GM23338 (cell line): ENCODE results near the gene DTNBP1. TPM values are rescaled to one million over a fixed set of nuclear protein-coding genes. Genes with fewer than 3 reads are reported as not detected.

ENCODE experiments used
- ATAC-seq: fragments of 200-7000 bp; cut with Tn5 transposase; 3 replicates; pipeline ENCODE4 v1.9.1; 2020
- DNase-seq: peaks from one replicate; pipeline ENCODE4 v3.0.0-alpha.2; 2015; ENCODE audit warnings: low spot score
- H2AFZ ChIP-seq: fragments of 200-600 bp; sonication (generic); 2 replicates; pipeline ENCODE4 v1.8.0; 2016; ENCODE audit warnings: antibody characterized with exemption, mild to moderate bottlenecking, moderate library complexity
- H3F3A ChIP-seq: fragments of 200-600 bp; sonication (generic); replicated peaks from 2 replicates; pipeline ENCODE4 v1.8.0; 2017; ENCODE audit warnings: antibody characterized with exemption, mixed run types, low read depth
- H3K27ac ChIP-seq: fragments of 200-600 bp; sonication (generic); 2 replicates; pipeline ENCODE4 v1.6.1; 2016; ENCODE audit warnings: low read depth
- H3K27me3 ChIP-seq: fragments of 200-600 bp; sonication (generic); 2 replicates; pipeline ENCODE4 v1.8.0; 2016; ENCODE audit warnings: mild to moderate bottlenecking, mixed run types, moderate library complexity; ENCODE audit not compliant: insufficient read depth
- H3K36me3 ChIP-seq: fragments of 200-600 bp; sonication (generic); 2 replicates; pipeline ENCODE4 v1.8.0; 2016; ENCODE audit warnings: mild to moderate bottlenecking; ENCODE audit not compliant: insufficient read depth
- H3K4me1 ChIP-seq: fragments of 200-600 bp; sonication (generic); 2 replicates; pipeline ENCODE4 v1.8.0; 2016; ENCODE audit warnings: mild to moderate bottlenecking, moderate library complexity; ENCODE audit not compliant: insufficient read depth
- H3K4me2 ChIP-seq: fragments of 200-600 bp; sonication (generic); 2 replicates; pipeline ENCODE4 v1.7.1; 2017; ENCODE audit warnings: mixed run types
- H3K4me3 ChIP-seq: fragments of 200-600 bp; sonication (generic); 2 replicates; pipeline ENCODE4 v1.6.1; 2016; ENCODE audit warnings: mixed run types
- H3K79me2 ChIP-seq: fragments of 200-600 bp; sonication (generic); replicated peaks from 2 replicates; pipeline ENCODE4 v1.8.0; 2017; ENCODE audit warnings: mild to moderate bottlenecking; ENCODE audit not compliant: insufficient read depth
- H3K9me2 ChIP-seq: fragments of 200-600 bp; sonication (generic); 2 replicates; pipeline ENCODE4 v1.8.0; 2017; ENCODE audit not compliant: insufficient read depth
- H4K20me1 ChIP-seq: fragments of 200-600 bp; sonication (generic); replicated peaks from 2 replicates; pipeline ENCODE4 v1.8.0; 2017; ENCODE audit warnings: mild to moderate bottlenecking; ENCODE audit not compliant: insufficient read depth
- H3K27ac Mint-ChIP-seq: 2 replicates; pipeline ENCODE4 v1.8.0; 2020; ENCODE audit warnings: inconsistent platforms, mild to moderate bottlenecking, moderate library complexity, mixed read lengths
- H3K27me3 Mint-ChIP-seq: 3 replicates; pipeline ENCODE4 v1.8.0; 2022; ENCODE audit warnings: low read depth, mild to moderate bottlenecking, moderate library complexity, mixed read lengths, inconsistent platforms; ENCODE audit not compliant: insufficient read depth, poor library complexity
- H3K36me3 Mint-ChIP-seq: 3 replicates; pipeline ENCODE4 v1.8.0; 2021; ENCODE audit warnings: low read depth, mild to moderate bottlenecking, inconsistent platforms, moderate library complexity, mixed read lengths
- H3K4me1 Mint-ChIP-seq: 3 replicates; pipeline ENCODE4 v1.8.0; 2020; ENCODE audit warnings: mild to moderate bottlenecking, inconsistent platforms, mixed read lengths
- H3K4me3 Mint-ChIP-seq: 3 replicates; pipeline ENCODE4 v1.8.0; 2021; ENCODE audit warnings: moderate library complexity, mild to moderate bottlenecking, inconsistent platforms, mixed read lengths
- H3K9me3 Mint-ChIP-seq: 3 replicates; pipeline ENCODE4 v1.8.0; 2020; ENCODE audit warnings: moderate library complexity, mild to moderate bottlenecking, inconsistent platforms, mixed read lengths
- CREB1 ChIP-seq: fragments of 250-450 bp; sonication (Bioruptor Pico); IDR thresholded peaks from 2 replicates; pipeline ENCODE4 v1.5.0; 2020; ENCODE audit warnings: low read depth, mild to moderate bottlenecking, moderate library complexity
- CTCF ChIP-seq, 2 experiments: fragments of 200-600 bp in 1 of 2; sonication (generic) in 1 of 2; conservative IDR thresholded peaks; 2 replicates each; pipeline versions ENCODE4 v1.5.1 to v1.6.1; 2016 to 2017; ENCODE audit warnings: antibody characterized with exemption in 2 of 2, low read depth in 2 of 2, mild to moderate bottlenecking in 2 of 2, moderate library complexity in 1 of 2
- EZH2phosphoT487 ChIP-seq: fragments of 200-600 bp; sonication (generic); IDR thresholded peaks from one replicate; pipeline ENCODE4 v1.8.1; 2018; ENCODE audit warnings: antibody characterized with exemption; ENCODE audit not compliant: unreplicated experiment
- JUNB ChIP-seq: IDR thresholded peaks from one replicate; pipeline ENCODE4 v1.6.1; 2016; ENCODE audit warnings: antibody characterized with exemption; ENCODE audit not compliant: unreplicated experiment
- NANOG ChIP-seq: IDR thresholded peaks from 2 replicates; pipeline ENCODE4 v1.6.1; 2016; ENCODE audit warnings: antibody characterized with exemption, borderline replicate concordance
- POLR2AphosphoS5 ChIP-seq: IDR thresholded peaks from 2 replicates; pipeline ENCODE4 v1.6.1; 2016; ENCODE audit warnings: antibody characterized with exemption, low read depth
- STAT1 ChIP-seq: IDR thresholded peaks from one replicate; pipeline ENCODE4 v1.6.1; 2016; ENCODE audit warnings: antibody characterized with exemption; ENCODE audit not compliant: unreplicated experiment
- ZNF114 ChIP-seq: fragments of 250-450 bp; sonication (Bioruptor Pico); IDR thresholded peaks from 2 replicates; pipeline ENCODE4 v1.5.0; 2020; ENCODE audit warnings: mild to moderate bottlenecking, moderate library complexity
- ZNF331 ChIP-seq: fragments of 250-450 bp; sonication (Bioruptor Pico); IDR thresholded peaks from 2 replicates; pipeline ENCODE4 v1.5.0; 2020; ENCODE audit warnings: low read depth, mild to moderate bottlenecking, moderate library complexity
- polyA plus RNA-seq: library from polyadenylated mRNA; unstranded; fragments of >200 nt; fragmentation: Nextera tagmentation; extraction: Ambion mirVana; gene quantifications from 2 replicates; pipeline ENCODE4 v1.2.1, GENCODE V29; 2016
- total RNA-seq: library from RNA; depleted of rRNA; stranded (reverse); fragments of >200 nt; shearing (Covaris generic); gene quantifications from 2 replicates; pipeline ENCODE4 v1.2.3, GENCODE V29; 2014
- TF ChIP-seq, protein P1 (sequence below): IDR thresholded peaks from 2 replicates; pipeline ENCODE4 v1.6.1; 2016; ENCODE audit warnings: antibody characterized with exemption

DTNBP1 gene
- total and polyA plus RNA-seq, 2 experiments from 2014 or later, result 12.1 to 20.1 TPM

DNA sequence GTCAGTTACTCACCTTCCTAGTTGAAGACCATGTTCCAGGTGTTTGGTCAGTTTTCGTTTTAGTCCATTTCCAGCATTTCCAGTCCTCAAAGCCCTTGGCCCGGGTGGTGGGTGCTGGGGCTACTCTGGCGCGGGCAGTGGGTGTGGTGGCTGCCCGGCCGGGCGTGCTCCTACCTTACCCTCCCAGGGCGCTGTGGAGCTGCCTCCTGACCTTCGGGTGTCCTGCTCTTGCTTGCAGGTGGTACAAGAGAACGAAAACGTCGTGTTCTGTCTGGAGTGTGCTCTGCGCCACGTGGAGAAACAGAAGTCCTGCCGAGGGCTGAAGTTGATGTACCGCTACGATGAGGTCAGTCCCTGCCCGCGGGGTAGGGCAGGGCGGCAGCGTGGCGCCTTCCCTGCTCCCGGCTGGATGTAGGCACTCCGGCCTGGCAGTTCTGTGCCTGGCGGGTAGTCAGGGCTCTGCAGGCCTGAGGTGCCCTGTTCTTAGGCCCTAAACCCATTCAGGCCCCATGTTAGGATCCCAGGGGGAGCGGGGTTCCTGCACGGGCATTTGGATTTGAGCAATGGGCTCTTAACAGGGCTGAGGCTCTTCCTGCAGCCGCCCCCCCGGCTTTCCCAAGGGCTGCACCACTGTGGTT, 145.8 kb downstream of the DTNBP1 start:
- H3F3A ChIP-seq, result peaks cover 71% of the 10 kb centered on the region
- peaks cover 71% of the 10 kb centered on the region for H3K36me3 ChIP-seq
- no peak overlapping the region for H3K4me3 ChIP-seq
- H3K9me3 Mint-ChIP-seq, result peaks cover 1% of the 10 kb centered on the region; the same call in 2 of the 3 replicates
- H3K4me1 ChIP-seq, result peaks cover 6% of the 10 kb centered on the region; the same call in 1 of the 2 replicates
- no peak for DNase-seq
- H3K79me2 ChIP-seq, result peaks cover 37% of the 10 kb centered on the region
- H3K36me3 Mint-ChIP-seq, result peaks cover 100% of the 10 kb centered on the region
- H3K4me1 Mint-ChIP-seq, result peaks cover 25% of the 10 kb centered on the region
- H3K27ac ChIP-seq, result peak overlapping the region; percentile 51
- no peak overlapping the region for H2AFZ ChIP-seq
- TF ChIP-seq JUNB (no peak), NANOG (no peak), ZNF114 (CRISPR knock-in tag) (no peak), POLR2AphosphoS5 (0 out of 2 replicates have a peak, but pooled peaks have one; percentile 13)
- TF ChIP-seq, protein P1, sequence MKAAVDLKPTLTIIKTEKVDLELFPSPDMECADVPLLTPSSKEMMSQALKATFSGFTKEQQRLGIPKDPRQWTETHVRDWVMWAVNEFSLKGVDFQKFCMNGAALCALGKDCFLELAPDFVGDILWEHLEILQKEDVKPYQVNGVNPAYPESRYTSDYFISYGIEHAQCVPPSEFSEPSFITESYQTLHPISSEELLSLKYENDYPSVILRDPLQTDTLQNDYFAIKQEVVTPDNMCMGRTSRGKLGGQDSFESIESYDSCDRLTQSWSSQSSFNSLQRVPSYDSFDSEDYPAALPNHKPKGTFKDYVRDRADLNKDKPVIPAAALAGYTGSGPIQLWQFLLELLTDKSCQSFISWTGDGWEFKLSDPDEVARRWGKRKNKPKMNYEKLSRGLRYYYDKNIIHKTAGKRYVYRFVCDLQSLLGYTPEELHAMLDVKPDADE, result no peak
- H3K27me3 Mint-ChIP-seq, result peaks cover 74% of the 10 kb centered on the region
- H3K4me2 ChIP-seq, result no peak overlapping the region
- H3K27ac Mint-ChIP-seq, result no peak overlapping the region
- no peak for ATAC-seq
- no peaks in the 10 kb centered on the region for H3K9me2 ChIP-seq
- no peaks in the 10 kb centered on the region for H3K27me3 ChIP-seq
- H4K20me1 ChIP-seq, result peaks cover 59% of the 10 kb centered on the region
- H3K4me3 Mint-ChIP-seq, result no peak overlapping the region

GRCh38 chr6:15516378-15516777, 146.4 kb downstream of the DTNBP1 start:
- H3K9me2 ChIP-seq, result no peaks in the 10 kb centered on the region
- no peak overlapping the region for H3K4me2 ChIP-seq
- H3K79me2 ChIP-seq, result peaks cover 41% of the 10 kb centered on the region
- Mint-ChIP-seq H3K9me3 (peaks cover 2% of the 10 kb centered on the region; the same call in 2 of the 3 replicates), H3K27ac (no peak overlapping the region), H3K4me1 (peaks cover 21% of the 10 kb centered on the region; the same call in 2 of the 3 replicates), H3K36me3 (peaks cover 100% of the 10 kb centered on the region), H3K27me3 (peaks cover 75% of the 10 kb centered on the region), H3K4me3 (no peak overlapping the region)
- no peak for ATAC-seq
- no peak overlapping the region for H3K4me3 ChIP-seq
- H3K36me3 ChIP-seq, result peaks cover 67% of the 10 kb centered on the region
- no peak for DNase-seq
- H2AFZ ChIP-seq, result no peak overlapping the region
- peak overlapping the region; percentile 51 for H3K27ac ChIP-seq
- peaks cover 69% of the 10 kb centered on the region for H3F3A ChIP-seq
- no peaks in the 10 kb centered on the region for H3K4me1 ChIP-seq
- no peaks in the 10 kb centered on the region for H3K27me3 ChIP-seq
- H4K20me1 ChIP-seq, result peaks cover 62% of the 10 kb centered on the region
- TF ChIP-seq STAT1 (no peak), CREB1 (CRISPR knock-in tag) (no peak), JUNB (no peak), EZH2phosphoT487 (no peak), CTCF (conservative IDR thresholded peaks at IDR 0.05; ENCODE audit: low read depth in 2 of 2) (no peak), ZNF114 (CRISPR knock-in tag) (no peak), POLR2AphosphoS5 (no peak; the same call in 1 of the 2 replicates), ZNF331 (CRISPR knock-in tag) (no peak), NANOG (no peak)
- TF ChIP-seq, protein P1, result no peak
